ENCODE measurements around the gene EPHA6.
A peak's percentile ranks its signal among the peaks of the same experiment; 100 is the strongest.

The EPHA6 gene

GRCh38 chr3:97772926-97773325 lies 958.5 kb downstream of the EPHA6 start:
- no peak for DNase-seq (ENCODE audit: low spot score)

- DNase-seq (ENCODE audit: low spot score) = no peak
These were observed 963.8 kb downstream of the EPHA6 start for GRCh38 chr3:97778152-97778551.

GRCh38 chr3:97793420-97794019 lies 979.1 kb downstream of the EPHA6 start:
- peak; percentile 63 for DNase-seq (ENCODE audit: low spot score)

GRCh38 chr3:97795951-97796350 lies 981.6 kb downstream of the EPHA6 start:
- no peak for DNase-seq (ENCODE audit: low spot score)
